ENCODE measurements around the gene NKIRAS2. TPM values are rescaled to one million over a fixed set of nuclear protein-coding genes. Genes with fewer than 3 reads are reported as not detected.
"Not testable (repeated sequence)": the region's sequence is repeated elsewhere in the genome, so short reads cannot be mapped to it uniquely, and the experiment has no call there.

The NKIRAS2 gene
- polyA plus RNA-seq, 1 donor (not counting 4 experiments of a cell fraction or from before 2014, with no cell fraction given) = 26.3 TPM

DNA sequence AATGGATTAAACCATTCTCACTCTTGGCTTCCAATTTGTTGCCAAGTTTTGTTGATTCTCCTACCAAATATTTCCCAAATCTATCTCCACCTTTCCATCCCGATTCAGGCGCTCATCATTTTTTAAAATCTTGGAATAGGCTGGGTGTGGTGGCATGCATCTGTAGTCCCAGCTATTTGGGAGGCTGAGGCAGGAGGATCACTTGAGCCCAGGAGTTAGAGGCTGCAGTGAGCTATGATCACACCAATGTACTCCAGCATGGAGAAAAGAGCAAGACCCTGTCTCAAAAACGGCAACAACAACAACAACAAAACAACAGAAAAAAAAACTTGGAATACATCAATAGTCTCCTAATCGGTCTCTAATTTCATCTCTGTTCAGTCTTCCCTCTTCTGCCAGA is 902 bp upstream of the NKIRAS2 start:
- dilution Hi-C loops (cut with MboI; ENCODE audit: extremely low pct_ligation_motif_present, low sequenced_read_pairs) = no loop called here
- Histone ChIP-seq H4K20me1 (ENCODE audit: control insufficient read depth, extremely low read depth, insufficient read depth, low read length) (no peaks in the 10 kb centered on the region), H3K4me2 (ENCODE audit: control insufficient read depth, extremely low read depth, insufficient read depth, low read depth, low read length) (no peak overlapping the region), H3K9me3 (ENCODE audit: control insufficient read depth, low read depth, low read length) (no peaks in the 10 kb centered on the region), H3K27ac (ENCODE audit: control insufficient read depth, insufficient read depth, low read length) (no peak overlapping the region), H2AFZ (ENCODE audit: control insufficient read depth, low read length) (no peak overlapping the region), H3K4me1 (ENCODE audit: control insufficient read depth, extremely low read depth, insufficient read depth, low read length) (peaks cover 22% of the 10 kb centered on the region), H3K27me3 (ENCODE audit: control insufficient read depth, extremely low read depth, insufficient read depth, low read length) (no peaks in the 10 kb centered on the region), H3K36me3 (ENCODE audit: control insufficient read depth in 2 of 2, extremely low read depth in 1 of 2, insufficient read depth in 2 of 2, low read length in 2 of 2) (peaks cover 12 to 28% of the 10 kb centered on the region in 2 experiments), H3K79me2 (ENCODE audit: control insufficient read depth, insufficient read depth, low read length) (peaks cover 53% of the 10 kb centered on the region), H3K9me1 (ENCODE audit: control insufficient read depth, extremely low read depth, insufficient read depth, low read length) (no peaks in the 10 kb centered on the region), H3K4me3 (ENCODE audit: control insufficient read depth in 2 of 3, extremely low read depth in 1 of 3, insufficient read depth in 2 of 3, low read depth in 1 of 3, low read length in 3 of 3) (no peak overlapping the region), H3K9ac (ENCODE audit: control insufficient read depth, extremely low read depth, insufficient read depth, low read length) (no peak overlapping the region)
- TF ChIP-seq, protein P1, sequence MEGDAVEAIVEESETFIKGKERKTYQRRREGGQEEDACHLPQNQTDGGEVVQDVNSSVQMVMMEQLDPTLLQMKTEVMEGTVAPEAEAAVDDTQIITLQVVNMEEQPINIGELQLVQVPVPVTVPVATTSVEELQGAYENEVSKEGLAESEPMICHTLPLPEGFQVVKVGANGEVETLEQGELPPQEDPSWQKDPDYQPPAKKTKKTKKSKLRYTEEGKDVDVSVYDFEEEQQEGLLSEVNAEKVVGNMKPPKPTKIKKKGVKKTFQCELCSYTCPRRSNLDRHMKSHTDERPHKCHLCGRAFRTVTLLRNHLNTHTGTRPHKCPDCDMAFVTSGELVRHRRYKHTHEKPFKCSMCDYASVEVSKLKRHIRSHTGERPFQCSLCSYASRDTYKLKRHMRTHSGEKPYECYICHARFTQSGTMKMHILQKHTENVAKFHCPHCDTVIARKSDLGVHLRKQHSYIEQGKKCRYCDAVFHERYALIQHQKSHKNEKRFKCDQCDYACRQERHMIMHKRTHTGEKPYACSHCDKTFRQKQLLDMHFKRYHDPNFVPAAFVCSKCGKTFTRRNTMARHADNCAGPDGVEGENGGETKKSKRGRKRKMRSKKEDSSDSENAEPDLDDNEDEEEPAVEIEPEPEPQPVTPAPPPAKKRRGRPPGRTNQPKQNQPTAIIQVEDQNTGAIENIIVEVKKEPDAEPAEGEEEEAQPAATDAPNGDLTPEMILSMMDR (optimal IDR thresholded peaks at IDR 0.05 in 1 of 3, IDR thresholded peaks at IDR 0.05 in 1 of 3, conservative IDR thresholded peaks at IDR 0.05 in 1 of 3; ENCODE audit: extremely low read depth in 1 of 3, insufficient read depth in 2 of 3, low read length in 3 of 3) = no peak
- no peak for TF ChIP-seq EZH2 (IDR thresholded peaks at IDR 0.05; ENCODE audit: low read length)
- DNase-seq (ENCODE audit: low read depth, low spot score) (no peak), FAIRE-seq (no peak)

DNA sequence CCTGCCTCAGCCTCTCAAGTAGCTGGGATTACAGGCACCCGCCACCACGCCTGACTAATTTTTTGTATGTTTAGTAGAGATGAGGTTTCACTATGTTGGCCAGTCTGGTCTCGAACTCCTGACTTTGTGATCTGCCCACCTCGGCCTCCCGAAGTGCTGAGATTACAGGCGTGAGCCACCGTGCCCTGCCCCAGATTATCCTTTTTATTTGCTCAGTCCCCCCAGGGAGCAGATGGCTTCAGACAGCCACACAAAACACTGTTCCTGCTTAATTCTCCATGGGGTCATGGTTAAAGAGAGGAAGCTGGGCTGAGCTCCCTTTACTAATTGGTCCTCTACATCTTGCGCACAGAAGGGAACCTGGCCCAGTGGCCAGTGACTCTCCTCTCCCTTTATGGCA is 955 bp downstream of the NKIRAS2 start:
- H3K9ac ChIP-seq (ENCODE audit: control insufficient read depth, extremely low read depth, insufficient read depth, low read length) = peak overlapping the region; percentile 88
- H3K4me3 ChIP-seq (ENCODE audit: control insufficient read depth in 2 of 3, extremely low read depth in 1 of 3, insufficient read depth in 2 of 3, low read depth in 1 of 3, low read length in 3 of 3) = peak overlapping the region; percentile 85 to 96 (median 95)
- peaks cover 16 to 29% of the 10 kb centered on the region in 2 experiments for H3K36me3 ChIP-seq (ENCODE audit: control insufficient read depth in 2 of 2, extremely low read depth in 1 of 2, insufficient read depth in 2 of 2, low read length in 2 of 2)
- FAIRE-seq; H2AFZ ChIP-seq (ENCODE audit: control insufficient read depth, low read length); H3K27ac ChIP-seq (ENCODE audit: control insufficient read depth, insufficient read depth, low read length); H3K27me3 ChIP-seq (ENCODE audit: control insufficient read depth, extremely low read depth, insufficient read depth, low read length); H4K20me1 ChIP-seq (ENCODE audit: control insufficient read depth, extremely low read depth, insufficient read depth, low read length); H3K9me3 ChIP-seq (ENCODE audit: control insufficient read depth, low read depth, low read length); DNase-seq (ENCODE audit: low read depth, low spot score); dilution Hi-C loops (cut with MboI; ENCODE audit: extremely low pct_ligation_motif_present, low sequenced_read_pairs); H3K9me1 ChIP-seq (ENCODE audit: control insufficient read depth, extremely low read depth, insufficient read depth, low read length): not testable (repeated sequence)
- peak overlapping the region; percentile 89 for H3K4me2 ChIP-seq (ENCODE audit: control insufficient read depth, extremely low read depth, insufficient read depth, low read depth, low read length)
- peaks cover 34% of the 10 kb centered on the region for H3K79me2 ChIP-seq (ENCODE audit: control insufficient read depth, insufficient read depth, low read length)
- peaks cover 26% of the 10 kb centered on the region for H3K4me1 ChIP-seq (ENCODE audit: control insufficient read depth, extremely low read depth, insufficient read depth, low read length)
